Right lobe of liver (tissue), 6 donors: Measurements from ENCODE around the gene CC2D1A. TPM values are rescaled to one million over a fixed set of nuclear protein-coding genes. Genes with fewer than 3 reads are reported as not detected.

Source experiments
- ATAC-seq, 4 donors: fragments of 200-7000 bp; cut with Tn5 transposase; one replicate each; pipeline ENCODE4 v1.9.1; 2020; ENCODE audit warnings: mild to moderate bottlenecking in 4 of 4, moderate library complexity in 4 of 4
- DNase-seq, 3 donors: peaks; one replicate each; pipeline ENCODE4 v3.0.0-alpha.2; 2020
- H3K27ac ChIP-seq, 3 donors: fragments of 200-600 bp; one replicate each; pipeline ENCODE4 v1.8.0; 2022
- H3K27me3 ChIP-seq, 2 donors: fragments of 200-600 bp; one replicate each; pipeline ENCODE4 v1.8.0; 2022
- H3K36me3 ChIP-seq, 4 donors: fragments of 200-600 bp; sonication (generic) in 1 of 4; one replicate each; pipeline versions ENCODE4 v1.5.1 to v1.8.0; 2017 to 2022; ENCODE audit warnings: control low read depth in 1 of 4
- H3K4me1 ChIP-seq, 4 donors: fragments of 200-600 bp; sonication (generic) in 1 of 4; one replicate each; pipeline versions ENCODE4 v1.5.1 to v1.8.0; 2017 to 2022; ENCODE audit warnings: control low read depth in 1 of 4
- H3K4me3 ChIP-seq, 3 donors: fragments of 200-600 bp; one replicate each; pipeline ENCODE4 v1.8.0; 2022
- H3K9me3 ChIP-seq, 4 donors: fragments of 200-600 bp; sonication (generic) in 1 of 4; one replicate each; pipeline versions ENCODE4 v1.5.1 to v1.8.0; 2017 to 2022; ENCODE audit warnings: control low read depth in 1 of 4
- POLR2A ChIP-seq: fragments of 450-650 bp; IDR thresholded peaks from one replicate; pipeline ENCODE4 v1.6.1; 2017; ENCODE audit warnings: antibody characterized with exemption, mild to moderate bottlenecking
- WGBS: methylation state at CpG from one replicate; pipeline ENCODE4 v1.1.6; 2018; ENCODE audit warnings: low coverage, low lambda C conversion rate; ENCODE audit not compliant: insufficient coverage; ENCODE audit errors: missing lambda C conversion rate; 5-methylcytosine and 5-hydroxymethylcytosine counted together
- intact Hi-C, 2 donors: fragments of 100-400 bp; cut with DNase I; formaldehyde crosslinking; loops; one replicate each; pipeline versions ENCODE4 v1.11.2 to v1.14.1; 2022
- total RNA-seq, 6 experiments: library from RNA; depleted of rRNA in 2 of 6; stranded (reverse); fragments of >200 nt in 2 of 6; fragmentation: NEBNext Ultra II Directional in 3 of 6; extraction: Animal tissue kit (Norgen Biotek cat#: 25700) in 3 of 6; gene quantifications; one replicate each; pipeline versions ENCODE4 v1.1.0 to v1.2.4, GENCODE V29; 2016 to 2023
- TF ChIP-seq, protein P1 (sequence below), 4 donors: fragments of 200-600 bp in 3 of 4; fragments of 450-650 bp in 1 of 4; IDR thresholded peaks; one replicate each; pipeline versions ENCODE4 v1.5.1 to v1.8.0; 2016 to 2022; ENCODE audit warnings: antibody characterized with exemption in 4 of 4, mild to moderate bottlenecking in 2 of 4
- donor health status: DM: no; HTN: yes; CAD: no.
- donor health status: DM: no; HTN: no; CAD: no.
- donor health status: DM: no; HTN: no; CAD: no.
- donor health status: DM: no; HTN: yes; CAD: no.
- donor health status: DM: no; HTN: yes; CAD: no.

The CC2D1A gene
- total RNA-seq, 6 experiments from 2014 or later = 16.5 to 29.8 (median 18.1) TPM

DNA sequence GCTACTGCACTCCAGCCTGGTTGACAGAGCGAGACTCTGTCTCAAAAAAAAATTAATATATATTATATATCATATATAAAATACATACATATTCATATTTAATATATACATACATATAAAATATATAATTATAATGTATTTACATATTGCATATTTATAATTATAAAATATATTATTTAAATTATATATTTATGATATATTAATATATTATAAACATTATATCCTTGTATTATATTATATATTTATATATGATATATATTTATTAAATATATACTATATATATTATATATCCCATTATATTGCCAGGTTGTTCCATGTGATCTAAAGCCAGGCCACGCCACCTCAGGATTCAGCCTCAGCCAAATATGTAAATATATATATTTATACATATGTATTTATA is 9.8 kb upstream of the CC2D1A start:
- peaks cover 0 to 13% (median 0%) of the 10 kb centered on the region in 4 donors for H3K4me1 ChIP-seq
- no peaks in the 10 kb centered on the region for H3K9me3 ChIP-seq
- H3K4me3 ChIP-seq = no peak overlapping the region
- ATAC-seq = no peak
- TF ChIP-seq, protein P1, sequence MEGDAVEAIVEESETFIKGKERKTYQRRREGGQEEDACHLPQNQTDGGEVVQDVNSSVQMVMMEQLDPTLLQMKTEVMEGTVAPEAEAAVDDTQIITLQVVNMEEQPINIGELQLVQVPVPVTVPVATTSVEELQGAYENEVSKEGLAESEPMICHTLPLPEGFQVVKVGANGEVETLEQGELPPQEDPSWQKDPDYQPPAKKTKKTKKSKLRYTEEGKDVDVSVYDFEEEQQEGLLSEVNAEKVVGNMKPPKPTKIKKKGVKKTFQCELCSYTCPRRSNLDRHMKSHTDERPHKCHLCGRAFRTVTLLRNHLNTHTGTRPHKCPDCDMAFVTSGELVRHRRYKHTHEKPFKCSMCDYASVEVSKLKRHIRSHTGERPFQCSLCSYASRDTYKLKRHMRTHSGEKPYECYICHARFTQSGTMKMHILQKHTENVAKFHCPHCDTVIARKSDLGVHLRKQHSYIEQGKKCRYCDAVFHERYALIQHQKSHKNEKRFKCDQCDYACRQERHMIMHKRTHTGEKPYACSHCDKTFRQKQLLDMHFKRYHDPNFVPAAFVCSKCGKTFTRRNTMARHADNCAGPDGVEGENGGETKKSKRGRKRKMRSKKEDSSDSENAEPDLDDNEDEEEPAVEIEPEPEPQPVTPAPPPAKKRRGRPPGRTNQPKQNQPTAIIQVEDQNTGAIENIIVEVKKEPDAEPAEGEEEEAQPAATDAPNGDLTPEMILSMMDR (IDR thresholded peaks at IDR 0.05) = no peak
- no peak for TF ChIP-seq POLR2A
- WGBS = 95% methylated on average over 2 of the region's 2 CpGs
- intact Hi-C loops = no loop called here
- no peak overlapping the region for H3K27ac ChIP-seq
- DNase-seq = no peak
- H3K27me3 ChIP-seq = no peaks in the 10 kb centered on the region
- no peaks in the 10 kb centered on the region for H3K36me3 ChIP-seq

DNA sequence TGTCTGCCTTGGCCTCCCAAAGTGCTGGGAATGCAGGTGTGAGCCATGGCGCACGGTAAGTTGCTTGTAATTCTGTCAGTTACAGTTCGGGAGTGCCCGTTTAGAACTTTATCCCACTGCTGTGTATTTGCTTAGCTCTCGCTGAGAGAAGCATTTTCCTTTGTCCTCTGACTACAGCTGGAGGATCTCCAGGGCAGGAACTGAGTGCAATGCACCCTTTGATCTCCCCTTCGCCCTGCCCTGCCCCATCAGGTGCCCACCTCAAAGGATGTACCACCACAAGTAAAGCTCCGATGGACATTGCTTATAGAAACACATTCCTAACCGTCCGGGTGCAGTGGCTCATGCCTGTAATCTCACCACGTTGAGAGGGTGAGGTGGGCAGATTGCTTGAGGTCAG is 6.6 kb upstream of the CC2D1A start:
- WGBS = 54% methylated on average over 3 of the region's 10 CpGs
- no peaks in the 10 kb centered on the region for H3K9me3 ChIP-seq
- H3K4me1 ChIP-seq = peaks cover 0 to 13% (median 0%) of the 10 kb centered on the region in 4 donors
- H3K27ac ChIP-seq = no peak overlapping the region
- no peaks in the 10 kb centered on the region for H3K27me3 ChIP-seq
- DNase-seq (no peak), ATAC-seq (peak; percentile 36 to 84 (median 68))
- H3K4me3 ChIP-seq = no peak overlapping the region
- TF ChIP-seq POLR2A = no peak
- TF ChIP-seq, protein P1 (IDR thresholded peaks at IDR 0.05) = no peak
- no peaks in the 10 kb centered on the region for H3K36me3 ChIP-seq
- intact Hi-C loops = no loop called here

DNA sequence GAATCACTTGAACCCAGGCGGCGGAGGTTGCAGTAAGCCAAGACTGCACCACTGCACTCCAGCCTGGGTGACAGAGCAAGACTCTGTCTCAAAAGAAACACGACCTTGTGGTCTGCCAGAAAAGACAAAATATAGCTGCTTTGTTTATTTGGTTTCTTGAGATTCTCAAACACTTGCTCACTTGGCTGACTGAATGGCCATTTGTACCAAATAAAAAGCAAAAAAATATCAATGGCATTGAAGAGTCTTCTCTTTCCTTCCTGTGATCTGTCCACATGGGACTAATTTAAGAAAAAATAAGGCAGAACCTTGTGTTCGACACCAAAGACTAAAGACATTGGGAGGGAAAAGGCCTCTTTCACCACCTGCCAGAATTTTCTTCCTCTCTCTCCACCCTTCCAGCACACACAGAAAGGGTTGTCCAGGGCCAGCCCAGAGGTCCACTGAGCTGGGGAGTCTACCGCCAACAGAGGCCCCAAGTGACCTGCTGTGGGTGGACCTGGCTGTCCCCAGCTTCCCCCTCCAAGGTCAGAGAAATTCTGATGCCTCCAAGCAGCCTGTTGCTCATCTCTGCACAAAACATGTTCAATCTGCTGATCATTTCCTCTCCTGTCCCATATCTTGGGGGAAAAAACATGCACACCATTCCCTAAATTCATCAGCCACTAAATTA is 6.0 kb upstream of the CC2D1A start:
- Histone ChIP-seq H3K9me3 (no peaks in the 10 kb centered on the region), H3K27ac (no peak overlapping the region), H3K36me3 (no peaks in the 10 kb centered on the region), H3K27me3 (no peaks in the 10 kb centered on the region), H3K4me3 (no peak overlapping the region), H3K4me1 (peaks cover 0 to 13% (median 0%) of the 10 kb centered on the region in 4 donors)
- intact Hi-C loops = no loop called here
- ATAC-seq = no peak
- TF ChIP-seq, protein P1 (IDR thresholded peaks at IDR 0.05) = no peak
- no peak for TF ChIP-seq POLR2A
- DNase-seq = no peak
- WGBS = 51% methylated on average over 3 of the region's 5 CpGs

DNA sequence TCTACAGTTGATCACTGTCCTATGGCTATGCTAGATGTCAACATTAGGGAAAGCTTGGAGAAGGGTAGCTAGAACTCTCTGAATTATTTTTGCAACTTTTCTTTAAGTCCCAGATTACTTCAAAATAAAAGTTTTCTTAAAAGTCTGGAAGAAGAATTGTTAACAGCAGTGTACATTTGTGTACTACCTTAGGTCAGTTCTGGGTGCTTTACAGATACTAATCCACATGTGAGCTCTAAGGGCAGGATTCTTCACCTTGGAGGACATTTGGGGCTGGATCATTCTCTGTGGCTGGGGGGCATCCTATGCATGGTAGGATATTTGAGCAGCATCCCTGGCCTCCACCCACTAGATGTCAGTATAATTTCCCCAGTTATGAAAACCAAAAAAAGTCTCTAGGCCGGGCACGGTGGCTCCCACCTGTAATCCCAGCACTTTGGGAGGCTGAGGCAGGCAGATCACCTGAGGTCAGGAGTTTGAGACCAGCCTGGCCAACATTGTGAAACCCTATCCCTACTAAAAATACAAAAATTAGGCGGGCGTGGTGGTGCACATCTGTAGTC is 2.9 kb upstream of the CC2D1A start:
- TF ChIP-seq, protein P1 (IDR thresholded peaks at IDR 0.05) = peak; percentile 26 to 47 (median 40)
- no peak for TF ChIP-seq POLR2A
- H3K36me3 ChIP-seq = no peaks in the 10 kb centered on the region
- H3K4me3 ChIP-seq = no peak overlapping the region
- DNase-seq (no peak), ATAC-seq (peak in 2 of 4 donors; percentile 13 to 18)
- intact Hi-C loops = no loop called here
- H3K4me1 ChIP-seq = peaks cover 0 to 18% (median 3%) of the 10 kb centered on the region in 4 donors
- H3K9me3 ChIP-seq = no peaks in the 10 kb centered on the region
- 100% methylated on average over 2 of the region's 4 CpGs for WGBS
- no peak overlapping the region for H3K27ac ChIP-seq
- H3K27me3 ChIP-seq = no peaks in the 10 kb centered on the region
